NCI-H2107 treated with DMSO at 0.1 percent for 48 hours (cell line): ENCODE data around the gene GAB2.
"Not testable (repeated sequence)": the region's sequence is repeated elsewhere in the genome, so short reads cannot be mapped to it uniquely, and the experiment has no call there.

ENCODE experiments used
- DNase-seq: peaks from one replicate; lab custom pipeline; 2025; ENCODE audit not compliant: unreplicated experiment; lab: John Stamatoyannopoulos, UW

The GAB2 gene

GRCh38 chr11:78190374-78190773 is 227.2 kb downstream of the GAB2 start:
- no peak for DNase-seq

GRCh38 chr11:78189851-78190250 is 227.8 kb downstream of the GAB2 start:
- DNase-seq: no peak

- no peak for DNase-seq
Measured at GRCh38 chr11:78189174-78189724, 228.4 kb downstream of the GAB2 start.

- DNase-seq: peak; percentile 77
Measured at GRCh38 chr11:78188286-78189173, 229.1 kb downstream of the GAB2 start, which contains the start of the genes KCTD21 and USP35. Gene KCTD21 (minus strand): TSS chr11:78188626. CDS start chr11:78174554, 14,072 bp downstream. Gene USP35 (plus strand): TSS chr11:78188919. CDS start chr11:78196246, 7,327 bp downstream.

GRCh38 chr11:78187366-78188285 is 230.0 kb downstream of the GAB2 start:
- peak; percentile 42 for DNase-seq

DNA sequence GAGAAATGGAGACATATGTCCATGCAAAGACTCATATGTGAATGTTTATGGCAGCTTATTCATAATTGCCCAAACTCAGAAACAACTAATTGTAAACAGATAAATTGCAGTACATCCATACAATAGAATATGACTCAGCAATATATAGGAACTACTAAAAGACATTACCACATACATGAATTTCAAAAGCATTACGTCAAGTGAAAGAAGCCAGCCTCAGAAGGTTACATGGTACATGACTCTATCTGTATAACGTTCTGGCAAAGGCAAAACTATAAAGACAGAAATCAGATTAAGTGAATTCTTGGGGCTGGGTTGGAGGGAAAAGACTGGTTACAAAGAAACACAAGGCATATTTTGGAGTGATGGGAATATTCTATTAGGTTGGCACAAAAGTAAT is 236.4 kb downstream of the GAB2 start:
- DNase-seq: no peak

DNA sequence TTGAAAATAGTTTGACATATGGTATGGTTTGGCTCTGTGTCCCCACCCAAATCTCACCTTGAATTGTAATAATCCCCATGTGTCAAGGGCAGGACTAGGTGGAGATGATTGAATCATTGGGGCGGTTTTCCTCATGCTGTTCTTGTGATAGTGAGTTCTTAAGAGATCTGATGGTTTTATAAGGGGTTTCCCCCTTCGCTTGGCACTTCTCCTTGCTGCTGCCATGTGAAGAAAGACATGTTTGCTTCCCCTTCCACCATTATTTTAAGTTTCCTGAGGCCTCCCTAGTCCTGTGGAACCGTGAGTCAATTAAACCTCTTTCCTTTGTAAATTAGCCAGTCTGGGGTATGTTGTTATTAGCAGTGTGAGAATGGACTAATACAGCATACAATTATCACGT is 236.9 kb downstream of the GAB2 start:
- no peak for DNase-seq

DNA sequence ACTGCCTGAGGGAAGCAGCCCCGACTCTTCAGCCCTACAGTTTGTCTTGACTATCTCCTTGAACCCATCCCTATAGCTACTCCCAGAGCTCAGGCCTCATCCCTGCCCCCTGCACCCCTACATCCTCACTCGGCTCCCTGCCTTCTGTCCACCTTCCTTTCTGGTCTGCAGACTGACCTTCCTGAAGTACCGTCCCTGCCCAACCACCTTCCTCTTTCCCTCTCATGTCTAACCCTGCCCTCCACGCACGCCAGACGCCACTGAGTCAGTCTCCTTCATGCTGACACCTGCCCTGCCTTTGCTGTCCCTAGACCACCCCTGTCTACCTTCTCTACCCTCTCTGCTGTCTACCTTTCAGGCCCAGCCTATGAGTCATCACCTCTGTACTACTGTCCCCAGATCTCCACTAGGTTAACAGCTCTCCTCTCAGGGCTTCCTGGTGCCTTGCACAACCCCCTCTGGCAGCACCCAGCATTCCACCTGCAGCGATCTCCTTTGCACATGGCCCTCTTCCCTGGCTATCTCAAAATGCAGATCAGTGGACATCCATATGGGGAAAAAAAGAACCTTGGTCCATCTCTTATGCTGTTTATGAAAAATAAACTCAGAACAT is 238.1 kb downstream of the GAB2 start:
- DNase-seq: no peak

- no peak for DNase-seq
Measured at GRCh38 chr11:78177216-78177615, 240.4 kb downstream of the GAB2 start.

GRCh38 chr11:78176605-78177141 is 240.9 kb downstream of the GAB2 start:
- no peak for DNase-seq

- DNase-seq: not testable (repeated sequence)
Measured at GRCh38 chr11:78175862-78176261, 241.8 kb downstream of the GAB2 start.

GRCh38 chr11:78171951-78172350 is 245.7 kb downstream of the GAB2 start:
- DNase-seq: no peak

GRCh38 chr11:78170874-78171549 is 246.6 kb downstream of the GAB2 start:
- DNase-seq: no peak

DNA sequence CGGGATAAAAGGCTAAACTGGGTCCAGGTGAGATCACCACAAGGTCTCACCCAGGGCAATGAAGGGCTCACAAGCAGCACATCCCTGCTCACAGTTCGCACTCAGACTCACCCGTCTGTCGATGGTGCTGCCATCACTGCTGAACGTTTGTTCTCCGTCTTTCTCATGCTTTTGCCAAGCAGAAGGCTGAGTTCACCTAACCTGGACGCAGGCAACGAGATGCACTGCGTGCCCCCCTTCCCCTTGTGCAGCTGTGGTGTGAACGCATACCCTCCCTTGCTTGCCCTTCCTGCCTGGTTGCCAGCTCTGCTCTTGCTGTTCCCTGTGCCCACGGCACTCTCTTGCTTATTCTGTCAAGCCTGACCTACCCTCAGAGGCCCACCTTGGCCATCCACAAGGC is 247.2 kb downstream of the GAB2 start:
- no peak for DNase-seq

DNA sequence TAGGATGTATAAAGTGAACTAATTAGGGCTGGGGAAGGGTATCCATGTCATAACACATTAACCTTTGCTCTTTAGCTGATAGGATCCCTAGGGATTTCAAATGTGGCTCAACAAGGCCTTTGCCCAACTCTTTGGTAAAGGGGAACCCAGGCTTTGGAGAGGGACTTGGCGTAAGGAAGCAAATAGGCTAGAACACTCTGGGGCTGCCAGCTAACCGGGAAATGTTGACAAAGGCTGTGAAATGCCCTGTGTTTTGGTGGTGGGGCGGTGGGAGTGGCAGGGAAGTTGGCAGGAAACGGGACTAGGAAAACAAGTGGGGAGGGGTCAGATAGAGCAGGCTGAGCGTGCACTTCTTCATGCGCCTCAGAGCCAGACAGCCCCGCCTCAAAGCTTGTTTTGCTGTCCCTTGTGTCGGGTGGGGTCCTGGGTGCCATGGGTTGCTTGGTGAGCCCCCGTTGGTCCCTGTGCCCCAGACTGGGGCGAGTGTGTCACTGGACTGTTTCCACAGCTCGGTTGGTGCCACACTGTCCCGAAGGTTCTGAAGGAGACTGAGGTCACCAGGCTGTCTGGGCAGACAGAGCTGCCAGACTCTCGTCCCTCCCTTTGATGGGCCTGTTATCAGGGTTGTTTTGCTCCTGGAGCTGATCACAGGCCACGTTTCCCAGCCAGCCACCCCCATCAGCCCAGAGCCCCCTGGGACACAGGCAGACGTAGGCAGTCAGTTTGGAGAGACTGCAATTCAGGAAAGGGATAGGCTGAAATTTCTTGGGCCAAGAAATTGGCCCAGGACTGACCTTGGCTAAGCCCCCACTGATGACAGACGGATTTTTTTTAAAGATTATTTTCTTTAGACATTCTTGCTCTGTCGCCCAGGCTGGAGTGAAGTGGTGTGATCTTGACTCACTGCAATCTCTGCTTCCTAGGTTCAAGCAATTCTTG is 248.8 kb downstream of the GAB2 start:
- DNase-seq: no peak

DNA sequence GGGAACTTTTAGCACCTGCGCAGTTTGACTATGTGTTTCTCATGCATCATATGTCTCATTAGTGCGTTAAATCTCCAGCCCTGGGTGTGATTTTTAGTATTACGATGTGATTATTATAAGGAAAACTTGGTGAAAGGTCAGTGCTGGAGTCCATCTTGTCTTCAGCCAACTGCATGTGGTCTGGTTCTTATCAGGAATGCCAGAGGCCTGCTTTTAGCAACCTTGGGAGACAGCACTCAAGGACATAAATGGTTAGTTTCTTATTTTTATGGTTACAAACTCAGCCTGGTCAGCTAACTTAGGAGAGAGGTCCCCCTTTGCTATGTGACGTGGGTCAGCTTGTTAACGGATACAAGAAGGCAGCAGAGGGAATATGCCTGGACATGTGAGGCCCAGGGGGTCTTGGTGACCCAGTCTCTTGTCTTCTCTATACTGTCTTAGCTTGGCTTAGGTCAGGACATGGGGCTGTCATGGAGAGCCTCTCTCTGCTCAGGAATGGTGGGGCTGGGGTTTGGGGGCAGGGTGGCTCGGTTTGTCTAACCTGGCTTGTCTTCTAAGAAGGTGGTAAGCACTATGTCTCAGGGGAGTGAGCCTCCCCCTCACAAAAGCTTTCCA is 250.7 kb downstream of the GAB2 start:
- DNase-seq: no peak
